Dedifferentiated amniotic fluid mesenchymal stem cell (primary cell): ENCODE results near the gene ARL6IP6.

Experiments used
- DNase-seq: peaks from one replicate; pipeline ENCODE4 v3.0.0-alpha.2; 2016; ENCODE audit errors: extremely low spot score

Gene ARL6IP6

GRCh38 chr2:152718076-152718908, at the start of gene ARL6IP6:
ARL6IP6 (plus strand) TSS chr2:152718620; CDS start chr2:152718625, 5 bp downstream.
- DNase-seq, result peak; percentile 92

- DNase-seq, result no peak
Observed at GRCh38 chr2:152674334-152674733, 44.1 kb upstream of the ARL6IP6 start.

- DNase-seq, result no peak
Observed at GRCh38 chr2:152676461-152676860, 42.0 kb upstream of the ARL6IP6 start.

GRCh38 chr2:152678808-152679207, 39.6 kb upstream of the ARL6IP6 start:
- no peak for DNase-seq

GRCh38 chr2:152682663-152683062, 35.8 kb upstream of the ARL6IP6 start:
- DNase-seq, result no peak

- no peak for DNase-seq
Observed at GRCh38 chr2:152683400-152683799, 35.0 kb upstream of the ARL6IP6 start.

GRCh38 chr2:152686321-152686720, 32.1 kb upstream of the ARL6IP6 start:
- DNase-seq, result no peak

- no peak for DNase-seq
Observed at GRCh38 chr2:152693033-152693432, 25.4 kb upstream of the ARL6IP6 start.

- peak; percentile 68 for DNase-seq
Observed at GRCh38 chr2:152694161-152694661, 24.2 kb upstream of the ARL6IP6 start.

- DNase-seq, result no peak
Observed at GRCh38 chr2:152695763-152696162, 22.7 kb upstream of the ARL6IP6 start.

- no peak for DNase-seq
Observed at GRCh38 chr2:152696476-152696875, 21.9 kb upstream of the ARL6IP6 start.

- DNase-seq, result no peak
Observed at GRCh38 chr2:152701198-152701597, 17.2 kb upstream of the ARL6IP6 start.

GRCh38 chr2:152706477-152707021, 11.9 kb upstream of the ARL6IP6 start:
- no peak for DNase-seq

GRCh38 chr2:152708742-152709141, 9.7 kb upstream of the ARL6IP6 start:
- DNase-seq, result no peak

GRCh38 chr2:152710713-152711112, 7.7 kb upstream of the ARL6IP6 start:
- no peak for DNase-seq

GRCh38 chr2:152715112-152715511, 3.3 kb upstream of the ARL6IP6 start:
- no peak for DNase-seq

GRCh38 chr2:152715854-152716428, 2.5 kb upstream of the ARL6IP6 start:
- no peak for DNase-seq

GRCh38 chr2:152716805-152717227, 1.6 kb upstream of the ARL6IP6 start:
- DNase-seq, result no peak

- DNase-seq, result peak; percentile 97
Observed at GRCh38 chr2:152717228-152718075, 968 bp upstream of the ARL6IP6 start, which contains the start of gene PRPF40A. PRPF40A (minus strand) TSS chr2:152717461; CDS start chr2:152717439, 22 bp downstream.

- peak; percentile 37 for DNase-seq
Observed at GRCh38 chr2:152718909-152719645, 657 bp downstream of the ARL6IP6 start.

- DNase-seq, result no peak
Observed at GRCh38 chr2:152720794-152721193, 2.4 kb downstream of the ARL6IP6 start.
